ENCODE data around the gene PKNOX2.

Gene PKNOX2

GRCh38 chr11:125338886-125339811, 174.6 kb downstream of the PKNOX2 start:
- no peak overlapping the region for H3K27ac ChIP-seq
- no peak for TF ChIP-seq CTCF (conservative IDR thresholded peaks at IDR 0.05)
- no peak for TF ChIP-seq ZFX (IDR thresholded peaks at IDR 0.05)

GRCh38 chr11:125341676-125342075, 177.1 kb downstream of the PKNOX2 start:
- no peak for TF ChIP-seq CTCF (conservative IDR thresholded peaks at IDR 0.05)
- no peak for TF ChIP-seq ZFX (IDR thresholded peaks at IDR 0.05)
- H3K27ac ChIP-seq, result no peak overlapping the region

- no peak overlapping the region for H3K27ac ChIP-seq
- TF ChIP-seq CTCF (conservative IDR thresholded peaks at IDR 0.05), result no peak
- no peak for TF ChIP-seq ZFX (IDR thresholded peaks at IDR 0.05)
Measured at GRCh38 chr11:125342281-125342930, 177.9 kb downstream of the PKNOX2 start.

- TF ChIP-seq ZFX (IDR thresholded peaks at IDR 0.05) (no peak), CTCF (conservative IDR thresholded peaks at IDR 0.05) (no peak)
- no peak overlapping the region for H3K27ac ChIP-seq
Measured at GRCh38 chr11:125343086-125343717, 178.7 kb downstream of the PKNOX2 start.

- no peak overlapping the region for H3K27ac ChIP-seq
- TF ChIP-seq CTCF (conservative IDR thresholded peaks at IDR 0.05), result no peak
- TF ChIP-seq ZFX (IDR thresholded peaks at IDR 0.05), result no peak
Measured at GRCh38 chr11:125343718-125344131, 179.2 kb downstream of the PKNOX2 start.

- TF ChIP-seq CTCF (conservative IDR thresholded peaks at IDR 0.05), result no peak
- TF ChIP-seq ZFX (IDR thresholded peaks at IDR 0.05), result no peak
Measured at GRCh38 chr11:125344846-125345420, 180.4 kb downstream of the PKNOX2 start.

More at GRCh38 chr11:125344846-125345420, 180.4 kb downstream of the PKNOX2 start:
- no peak overlapping the region for H3K27ac ChIP-seq

Data from C4-2B (cell line).